Hematopoietic multipotent progenitor cell (in vitro differentiated cells): Measurements from ENCODE around the gene TNFAIP8L2. TPM values are rescaled to one million over a fixed set of nuclear protein-coding genes. Genes with fewer than 3 reads are reported as not detected.
A peak's percentile ranks its signal among the peaks of the same experiment; 100 is the strongest.

Experiments
- DNase-seq, 3 donors: peaks; one replicate each; pipeline ENCODE4 v3.0.0-alpha.2; 2011 to 2015; ENCODE audit warnings: low read depth in 2 of 3, low spot score in 2 of 3
- total RNA-seq: library from RNA; depleted of rRNA; stranded (reverse); fragments of >200 nt; gene quantifications from one replicate; pipeline ENCODE4 v1.2.3, GENCODE V29; 2012

The TNFAIP8L2 gene
- 74.1 TPM for total RNA-seq

GRCh38 chr1:151156515-151156819 lies at the start of gene TNFAIP8L2:
Gene TNFAIP8L2, plus strand, starts transcription at chr1:151156649. Its CDS starts 2,049 bp downstream, at chr1:151158698.
- peak; percentile 36 to 73 (median 57) for DNase-seq

- DNase-seq, result no peak
These were observed 49.6 kb upstream of the TNFAIP8L2 start for GRCh38 chr1:151106894-151107293.

- DNase-seq, result no peak
These were observed 48.1 kb upstream of the TNFAIP8L2 start for GRCh38 chr1:151108331-151108730.

GRCh38 chr1:151113877-151114276 lies 42.6 kb upstream of the TNFAIP8L2 start:
- no peak for DNase-seq

- DNase-seq, result no peak
These were observed 31.6 kb upstream of the TNFAIP8L2 start for GRCh38 chr1:151124763-151125403.

- DNase-seq, result no peak
These were observed 27.6 kb upstream of the TNFAIP8L2 start for GRCh38 chr1:151128800-151129199.

GRCh38 chr1:151130987-151131586 lies 25.4 kb upstream of the TNFAIP8L2 start:
- DNase-seq, result peak; percentile 45 to 96 (median 93)

GRCh38 chr1:151131701-151132334 lies 24.6 kb upstream of the TNFAIP8L2 start:
- DNase-seq, result no peak

- DNase-seq, result no peak
These were observed 24.0 kb upstream of the TNFAIP8L2 start for GRCh38 chr1:151132335-151133017.

- DNase-seq, result no peak
These were observed 23.2 kb upstream of the TNFAIP8L2 start for GRCh38 chr1:151133018-151133806.

GRCh38 chr1:151134396-151134795 lies 22.1 kb upstream of the TNFAIP8L2 start:
- DNase-seq, result no peak

- no peak for DNase-seq
These were observed 21.5 kb upstream of the TNFAIP8L2 start for GRCh38 chr1:151134991-151135390.

GRCh38 chr1:151135433-151136385 lies 20.7 kb upstream of the TNFAIP8L2 start:
- no peak for DNase-seq

- no peak for DNase-seq
These were observed 18.7 kb upstream of the TNFAIP8L2 start for GRCh38 chr1:151137789-151138188.

GRCh38 chr1:151142411-151143056 lies 13.9 kb upstream of the TNFAIP8L2 start:
- no peak for DNase-seq

GRCh38 chr1:151143057-151143435 lies 13.4 kb upstream of the TNFAIP8L2 start:
- no peak for DNase-seq

- DNase-seq, result no peak
These were observed 12.5 kb upstream of the TNFAIP8L2 start for GRCh38 chr1:151143986-151144385.

GRCh38 chr1:151144474-151145303 lies 11.8 kb upstream of the TNFAIP8L2 start:
- no peak for DNase-seq
